Measurements from ENCODE around the gene TIMM13. TPM values are rescaled to one million over a fixed set of nuclear protein-coding genes. Genes with fewer than 3 reads are reported as not detected.

The TIMM13 gene
- total and polyA plus RNA-seq, 2 donors (not counting 1 experiment from before 2014, with no cell fraction given): 19.4 to 32.5 TPM

- Histone ChIP-seq H3K79me2 (ENCODE audit: control insufficient read depth, insufficient read depth, low read length) (peaks cover 6% of the 10 kb centered on the region), H3K36me3 (replicated peaks in 1 of 2; ENCODE audit: control extremely low read depth in 1 of 2, control insufficient read depth in 1 of 2, extremely low read depth in 1 of 2, insufficient read depth in 2 of 2, low read length in 1 of 2) (no peaks in the 10 kb centered on the region), H2AFZ (ENCODE audit: insufficient read depth, low read depth, low read length, poor library complexity, severe bottlenecking) (no peak overlapping the region), H3K9me3 (ENCODE audit: control extremely low read depth in 1 of 3, control insufficient read depth in 2 of 3, insufficient read depth in 1 of 3, low read length in 2 of 3) (no peaks in the 10 kb centered on the region), H3K27ac (ENCODE audit: low read length in 2 of 2) (no peak overlapping the region), H3K9ac (ENCODE audit: low read length) (peak overlapping the region; percentile 65), H3K4me3 (ENCODE audit: control extremely low read depth in 1 of 5, extremely low read depth in 1 of 5, insufficient read depth in 1 of 5, low read depth in 2 of 5, low read length in 4 of 5) (peak overlapping the region in 2 of 5 experiments; percentile 54 to 55), H3K4me2 (replicated peaks; ENCODE audit: low read depth, low read length, poor library complexity, severe bottlenecking) (peak overlapping the region; percentile 96), H4K20me1 (ENCODE audit: control insufficient read depth, insufficient read depth, low read length, poor library complexity, severe bottlenecking) (no peaks in the 10 kb centered on the region), H3K4me1 (ENCODE audit: control insufficient read depth in 2 of 2, insufficient read depth in 2 of 2, low read length in 2 of 2) (peaks cover 10 to 18% of the 10 kb centered on the region in 2 donors), H3K27me3 (replicated peaks in 1 of 4; ENCODE audit: control extremely low read depth in 1 of 4, control insufficient read depth in 3 of 4, insufficient read depth in 4 of 4, low read length in 3 of 4) (peaks cover 0 to 10% (median 2%) of the 10 kb centered on the region in 4 experiments)
- POLR2A ChIA-PET: interaction anchor here (0.6 to 1.4 kb wide), 6 partner anchors 15 to 246 kb away, joined by 3 to 8 read pairs (median 4); no protein-coding TSS in a partner anchor
- DNase-seq (no peak), ATAC-seq (ENCODE audit: low read depth) (no peak)
- CTCF ChIA-PET: interaction anchor here (0.6 to 1.3 kb wide), 3 partner anchors 11 to 493 kb away, joined by 3 to 4 read pairs (median 3); partner anchors contain the start of gene TIMM13
- peak overlapping the region; percentile 23 for H3K4me3 Mint-ChIP-seq
- peaks cover 11% of the 10 kb centered on the region for H3K4me1 Mint-ChIP-seq
- H3K9me3 Mint-ChIP-seq (ENCODE audit: insufficient read depth): no peaks in the 10 kb centered on the region
- no peak overlapping the region for H3K27ac Mint-ChIP-seq
- TF ChIP-seq CTCF (IDR thresholded peaks at IDR 0.05) (no peak), EZH2 (IDR thresholded peaks at IDR 0.05; ENCODE audit: borderline replicate concordance, insufficient read depth, low read depth, low read length, poor library complexity, severe bottlenecking) (no peak)
- intact Hi-C loops (cut with micrococcal nuclease): no loop called here
- 63% methylated on average over 42 of the region's 46 CpGs for WGBS (ENCODE audit: insufficient coverage)
- peaks cover 3% of the 10 kb centered on the region for H3K27me3 Mint-ChIP-seq
Observed at GRCh38 chr19:2462635-2463421, 35.4 kb upstream of the TIMM13 start.

All from B cell (primary cell).